Activated CD8-positive, alpha-beta T cell treated with anti-CD3 and anti-CD28 coated beads, Interleukin-2, amount 10 ng/mL, durations not matched to agents 7 days and 5 days (primary cell): ENCODE results near the gene CLN6. TPM values are rescaled to one million over a fixed set of nuclear protein-coding genes. Genes with fewer than 3 reads are reported as not detected.
"Not testable (repeated sequence)": the region's sequence is repeated elsewhere in the genome, so short reads cannot be mapped to it uniquely, and the experiment has no call there.

Experiments
- ATAC-seq: fragments of 150-1000 bp; cut with Tn5 transposase; one replicate; pipeline ENCODE4 v1.10.0; 2021; ENCODE audit warnings: moderate library complexity
- CTCF ChIA-PET: fragments of 350-600 bp; sonication (Branson Sonifier 250); formaldehyde crosslinking; loops from one replicate; lab custom pipeline; 2021; ENCODE audit warnings: antibody characterized with exemption; lab: Charles Lee
- POLR2A ChIA-PET: fragments of 350-600 bp; sonication (Branson Sonifier 250); formaldehyde crosslinking; loops from one replicate; lab custom pipeline; 2021; ENCODE audit warnings: antibody characterized with exemption; lab: Charles Lee
- DNase-seq: peaks from one replicate; pipeline ENCODE4 v3.0.0-alpha.2; 2020
- H3K27ac Mint-ChIP-seq: one replicate; pipeline ENCODE4 v1.8.0; 2021; ENCODE audit warnings: mild to moderate bottlenecking, mixed read lengths
- H3K27me3 Mint-ChIP-seq: one replicate; pipeline ENCODE4 v1.8.0; 2021; ENCODE audit warnings: low read depth, mixed read lengths
- H3K36me3 Mint-ChIP-seq: one replicate; pipeline ENCODE4 v1.8.0; 2021; ENCODE audit warnings: low read depth, mixed read lengths
- H3K4me1 Mint-ChIP-seq: one replicate; pipeline ENCODE4 v1.8.0; 2021; ENCODE audit warnings: low read depth, mixed read lengths
- H3K4me3 Mint-ChIP-seq: one replicate; pipeline ENCODE4 v1.8.0; 2021; ENCODE audit warnings: mild to moderate bottlenecking, mixed read lengths
- H3K9me3 Mint-ChIP-seq: one replicate; pipeline ENCODE4 v1.8.0; 2022; ENCODE audit warnings: mixed read lengths; ENCODE audit not compliant: insufficient read depth
- total RNA-seq, 2 experiments: library from RNA; stranded (reverse); gene quantifications; one replicate each; pipeline ENCODE4 v1.2.3, GENCODE V29; 2021

The CLN6 gene
- total RNA-seq, 2 experiments from 2014 or later = 64.5 to 69.7 TPM

DNA sequence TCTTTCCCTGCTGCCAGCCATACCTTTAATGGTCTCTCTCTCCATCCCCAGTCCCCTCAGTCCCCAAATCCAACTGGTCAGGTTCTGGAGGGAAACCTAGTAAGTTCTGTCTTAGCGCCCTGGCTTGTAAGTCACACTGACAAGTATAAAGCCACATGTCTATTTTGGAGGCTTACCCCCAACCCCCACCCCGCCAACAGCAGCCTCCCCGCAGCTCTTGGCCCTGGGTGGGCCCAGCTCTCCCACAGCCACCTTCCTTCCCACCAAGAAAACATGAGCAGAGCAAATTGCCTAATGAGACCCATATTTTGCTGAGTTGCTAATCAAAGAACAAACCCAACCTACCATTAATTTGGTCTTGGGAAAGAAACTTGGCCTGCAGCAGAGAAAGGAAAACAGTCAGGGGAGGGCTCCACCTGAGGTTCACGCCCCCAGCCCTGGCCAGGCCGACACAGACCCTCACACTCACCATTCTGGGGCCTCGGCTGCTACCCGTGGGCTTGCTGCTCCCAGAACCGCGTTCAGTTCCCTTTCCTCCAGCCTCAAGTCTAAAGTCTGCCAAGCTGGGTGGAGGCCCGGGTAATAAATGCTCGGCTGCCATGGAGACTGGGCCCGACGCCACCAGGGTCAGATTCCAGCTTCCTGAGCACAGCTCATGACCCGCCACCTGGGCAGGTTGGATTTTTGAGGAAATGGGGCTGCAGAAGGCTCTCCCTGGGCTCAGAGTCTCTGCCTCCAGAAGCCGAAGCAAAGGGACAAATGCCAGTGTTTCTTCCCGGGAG lies 24.6 kb downstream of the CLN6 start, which contains the start of gene CALML4:
Gene CALML4 (minus strand): TSS at position 557 of the 782 bp plus-strand sequence. CDS start 85 bp downstream, at position 472.
- no peak for DNase-seq
- CTCF ChIA-PET = interaction anchor here (1.1 kb wide), 1 partner anchor 11 kb away, joined by 3 read pairs; no protein-coding TSS in a partner anchor
- Mint-ChIP-seq H3K9me3 (no peaks in the 10 kb centered on the region), H3K4me3 (peak within 1 kb of the TSS; percentile 54), H3K4me1 (peaks cover 26% of the 10 kb centered on the region), H3K27ac (peak within 1 kb of the TSS; percentile 77), H3K36me3 (peaks cover 13% of the 10 kb centered on the region), H3K27me3 (no peaks in the 10 kb centered on the region)
- POLR2A ChIA-PET = no interaction called here
- ATAC-seq = no peak

DNA sequence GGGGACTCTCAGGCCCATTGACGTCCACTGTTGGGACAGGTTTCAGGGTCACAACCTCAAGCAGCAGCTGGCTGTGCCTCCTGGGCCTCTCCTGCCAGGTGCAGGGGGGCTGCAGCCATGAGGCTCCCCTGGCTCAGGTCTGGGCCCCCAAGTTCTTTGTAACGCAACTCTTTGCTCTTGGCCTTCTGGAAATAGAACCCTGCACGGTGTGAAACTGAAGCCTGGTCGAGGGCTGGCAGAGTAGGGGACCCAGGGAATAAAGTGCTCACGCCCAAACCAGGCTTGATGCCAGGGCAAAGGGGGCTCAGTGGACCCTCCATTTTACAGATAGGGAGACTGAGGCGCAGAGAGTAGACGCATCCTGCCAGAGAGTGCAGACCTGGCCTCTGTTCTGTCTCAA lies 25.2 kb downstream of the CLN6 start:
- peaks cover 20% of the 10 kb centered on the region for H3K4me1 Mint-ChIP-seq
- no peaks in the 10 kb centered on the region for H3K27me3 Mint-ChIP-seq
- no peak for ATAC-seq
- no peaks in the 10 kb centered on the region for H3K9me3 Mint-ChIP-seq
- DNase-seq = no peak
- ChIA-PET CTCF (interaction anchor here (1.1 kb wide), 1 partner anchor 10 kb away, joined by 3 read pairs; no protein-coding TSS in a partner anchor), POLR2A (no interaction called here)
- no peak overlapping the region for H3K4me3 Mint-ChIP-seq
- H3K36me3 Mint-ChIP-seq = peaks cover 13% of the 10 kb centered on the region
- H3K27ac Mint-ChIP-seq = no peak overlapping the region

DNA sequence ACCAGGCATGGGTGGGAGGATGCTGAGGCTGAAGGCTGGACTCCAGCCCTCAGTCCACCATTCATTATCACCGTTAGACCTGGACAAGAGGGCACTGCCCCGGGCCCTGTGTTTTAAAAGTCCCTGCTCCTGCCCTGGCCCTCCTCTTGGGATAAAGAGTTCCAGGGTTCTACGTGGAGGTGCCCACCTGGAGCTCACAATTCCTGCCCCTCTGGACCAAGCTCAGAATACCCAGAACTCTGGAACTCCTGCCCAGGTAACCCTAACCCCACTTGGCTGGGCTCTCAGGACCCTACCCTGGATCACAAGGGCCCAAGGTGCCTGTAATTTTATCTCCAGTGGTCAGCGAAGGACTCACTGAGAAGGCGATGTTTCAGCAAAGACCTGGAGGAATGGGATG lies 25.6 kb downstream of the CLN6 start:
- no peaks in the 10 kb centered on the region for H3K9me3 Mint-ChIP-seq
- CTCF ChIA-PET = no interaction called here
- H3K36me3 Mint-ChIP-seq = peaks cover 13% of the 10 kb centered on the region

DNA sequence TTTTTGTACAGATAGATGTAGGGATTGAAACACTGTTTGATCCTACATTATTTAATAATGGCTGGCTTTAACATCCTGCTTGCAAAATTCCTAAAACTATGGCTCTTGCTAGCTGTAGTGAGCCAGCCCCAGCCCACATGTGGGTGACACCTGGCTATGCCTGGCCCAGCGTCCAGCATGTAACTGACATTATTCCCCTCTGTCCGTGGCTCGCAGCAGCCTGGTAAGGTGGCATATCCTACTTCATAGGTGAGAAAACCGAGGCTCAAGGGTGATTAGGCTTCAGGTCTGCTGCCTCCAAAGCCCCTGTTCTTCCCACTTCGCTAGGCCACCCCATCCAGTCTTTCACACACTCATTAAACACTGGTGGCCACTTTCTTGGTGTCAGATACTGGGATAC lies 26.0 kb downstream of the CLN6 start:
- CTCF ChIA-PET = no interaction called here
- no peaks in the 10 kb centered on the region for H3K9me3 Mint-ChIP-seq
- no peak overlapping the region for H3K27ac Mint-ChIP-seq
- H3K4me3 Mint-ChIP-seq = no peak overlapping the region
- no peak for DNase-seq
- H3K36me3 Mint-ChIP-seq = peaks cover 13% of the 10 kb centered on the region
- H3K4me1 Mint-ChIP-seq = peaks cover 11% of the 10 kb centered on the region
- ATAC-seq = no peak
- POLR2A ChIA-PET = no interaction called here
- H3K27me3 Mint-ChIP-seq = no peaks in the 10 kb centered on the region

More for the DNA sequence above, 25.6 kb downstream of the CLN6 start:
- no peak for DNase-seq
- no peak overlapping the region for H3K4me3 Mint-ChIP-seq
- H3K27ac Mint-ChIP-seq = no peak overlapping the region
- POLR2A ChIA-PET = no interaction called here
- H3K27me3 Mint-ChIP-seq = no peaks in the 10 kb centered on the region
- peaks cover 16% of the 10 kb centered on the region for H3K4me1 Mint-ChIP-seq
- no peak for ATAC-seq

GRCh38 chr15:68202994-68203393 lies 26.5 kb downstream of the CLN6 start:
- POLR2A ChIA-PET, H3K4me3 Mint-ChIP-seq, ATAC-seq, H3K27me3 Mint-ChIP-seq, H3K9me3 Mint-ChIP-seq, H3K27ac Mint-ChIP-seq, H3K4me1 Mint-ChIP-seq, DNase-seq, CTCF ChIA-PET: not testable (repeated sequence)
- H3K36me3 Mint-ChIP-seq = peaks cover 13% of the 10 kb centered on the region

- Mint-ChIP-seq H3K36me3 (peaks cover 14% of the 10 kb centered on the region), H3K4me3 (no peak overlapping the region), H3K27me3 (no peaks in the 10 kb centered on the region), H3K27ac (peak overlapping the region; percentile 22), H3K4me1 (peaks cover 9% of the 10 kb centered on the region), H3K9me3 (no peaks in the 10 kb centered on the region)
- ChIA-PET POLR2A (no interaction called here), CTCF (interaction anchor here (1.3 kb wide), 1 partner anchor 8 kb away, joined by 3 read pairs; no protein-coding TSS in a partner anchor)
- DNase-seq (no peak), ATAC-seq (no peak)
Observed at GRCh38 chr15:68201879-68202261, 27.7 kb downstream of the CLN6 start.

DNA sequence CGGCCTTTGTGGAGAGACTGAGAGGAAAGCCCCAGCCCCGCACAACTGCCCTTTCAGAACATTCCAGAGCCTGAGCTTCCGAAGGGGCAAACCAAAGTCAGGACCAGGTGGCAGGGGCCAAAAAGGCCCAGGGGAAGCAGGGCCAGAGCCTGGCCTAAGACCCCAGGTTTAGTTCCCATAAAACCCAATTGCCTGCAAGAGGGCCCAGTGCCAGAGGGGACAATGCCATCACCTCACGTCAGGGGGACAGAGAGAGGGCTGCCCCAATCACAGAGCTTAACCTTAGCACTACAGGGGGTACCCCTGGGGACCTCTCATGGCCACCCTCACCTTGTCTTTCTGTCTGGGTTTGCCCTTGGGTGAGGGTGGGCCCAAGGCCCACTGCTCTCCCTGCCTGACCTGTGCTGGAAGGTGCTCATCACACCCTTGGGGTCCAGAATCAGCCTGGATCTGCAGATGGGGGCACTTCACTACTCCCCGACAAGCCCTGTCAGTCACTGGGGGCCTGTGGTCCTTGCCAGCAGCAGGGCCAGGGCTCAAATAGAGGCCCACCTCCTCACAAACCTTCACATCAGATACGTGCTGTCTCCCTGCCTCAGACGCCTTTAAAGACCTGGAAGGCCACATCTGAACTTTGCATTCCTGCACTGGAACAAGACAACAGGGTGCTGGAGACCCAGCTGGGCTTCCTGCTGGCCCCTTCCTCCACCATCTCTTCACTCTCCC lies 28.2 kb downstream of the CLN6 start:
- no peak overlapping the region for H3K4me3 Mint-ChIP-seq
- ChIA-PET POLR2A (no interaction called here), CTCF (interaction anchor here (1.3 kb wide), 1 partner anchor 9 kb away, joined by 3 read pairs; no protein-coding TSS in a partner anchor)
- ATAC-seq (no peak), DNase-seq (peak; percentile 13)
- H3K9me3 Mint-ChIP-seq = no peaks in the 10 kb centered on the region
- H3K27me3 Mint-ChIP-seq = no peaks in the 10 kb centered on the region
- peak overlapping the region; percentile 22 for H3K27ac Mint-ChIP-seq
- H3K4me1 Mint-ChIP-seq = peaks cover 7% of the 10 kb centered on the region
- H3K36me3 Mint-ChIP-seq = peaks cover 13% of the 10 kb centered on the region

GRCh38 chr15:68200016-68200861 lies 29.3 kb downstream of the CLN6 start:
- Mint-ChIP-seq H3K4me3 (no peak overlapping the region), H3K9me3 (no peaks in the 10 kb centered on the region), H3K4me1 (peaks cover 3% of the 10 kb centered on the region), H3K27me3 (no peaks in the 10 kb centered on the region), H3K27ac (no peak overlapping the region), H3K36me3 (peaks cover 10% of the 10 kb centered on the region)
- no peak for ATAC-seq
- ChIA-PET CTCF (no interaction called here), POLR2A (interaction anchor here (1.1 kb wide), 1 partner anchor 77 kb away, joined by 3 read pairs; the partner anchor contains the start of gene FEM1B)
- DNase-seq = no peak

DNA sequence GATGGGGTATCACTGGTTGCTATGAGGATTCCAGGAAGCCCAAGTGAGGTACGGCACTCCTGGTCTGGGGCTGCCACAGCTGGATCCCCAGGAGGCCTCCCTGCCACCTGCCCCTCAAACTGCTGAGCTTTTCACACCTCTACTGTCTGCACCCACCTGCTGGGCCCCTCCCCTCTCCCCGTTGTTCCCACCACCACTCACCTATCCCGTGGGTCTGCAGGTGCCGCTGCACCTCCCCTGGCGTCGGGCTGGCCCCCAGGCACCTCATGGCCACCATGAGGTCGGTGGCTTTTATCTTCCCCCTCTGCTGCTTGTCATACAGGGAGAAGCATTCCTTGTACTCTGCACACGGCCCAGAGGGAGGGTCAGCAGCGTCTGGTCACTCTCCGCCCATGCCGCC lies 30.2 kb downstream of the CLN6 start:
- ChIA-PET CTCF (no interaction called here), POLR2A (no interaction called here)
- no peaks in the 10 kb centered on the region for H3K9me3 Mint-ChIP-seq
- no peak for DNase-seq
- ATAC-seq = no peak
- no peaks in the 10 kb centered on the region for H3K27me3 Mint-ChIP-seq
- H3K27ac Mint-ChIP-seq = no peak overlapping the region
- no peaks in the 10 kb centered on the region for H3K4me1 Mint-ChIP-seq
- H3K4me3 Mint-ChIP-seq = no peak overlapping the region
- peaks cover 12% of the 10 kb centered on the region for H3K36me3 Mint-ChIP-seq

DNA sequence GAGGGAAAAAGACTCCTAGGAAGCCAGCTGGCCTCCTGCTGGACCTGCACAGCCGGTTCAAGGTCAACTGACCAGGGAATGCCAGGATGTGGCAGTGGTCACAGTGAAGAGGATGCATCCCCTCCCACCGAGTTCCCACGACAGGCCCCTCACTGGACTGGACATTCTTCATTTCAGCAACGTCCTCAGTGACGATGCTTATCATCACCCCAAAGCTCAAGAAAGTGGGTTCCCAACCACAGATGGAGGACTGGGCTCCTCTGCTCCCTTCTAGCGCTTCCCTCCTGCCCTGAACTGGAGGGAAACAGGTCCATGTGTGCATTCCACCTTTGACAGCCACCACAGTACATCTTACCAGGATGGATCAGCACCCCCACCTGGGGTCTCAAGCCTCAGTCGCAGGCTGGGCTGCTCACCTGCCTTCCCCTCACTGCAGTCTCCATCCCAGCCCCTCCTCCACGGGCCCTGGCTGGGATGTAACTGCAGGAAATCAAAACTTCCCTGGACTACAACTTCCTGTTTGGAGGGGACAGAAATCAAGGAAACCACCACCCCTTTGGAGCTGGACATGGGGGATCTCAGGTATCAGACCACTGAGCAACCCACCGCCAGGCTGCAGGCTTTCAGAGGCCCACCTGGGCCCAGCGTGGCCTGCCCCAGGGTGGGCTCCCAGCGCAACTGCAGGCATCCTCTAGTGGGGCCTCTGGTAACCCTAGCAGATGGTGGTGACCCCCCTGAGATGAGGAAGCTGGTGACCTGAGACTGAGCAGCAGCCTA lies 31.7 kb downstream of the CLN6 start:
- H3K9me3 Mint-ChIP-seq = no peaks in the 10 kb centered on the region
- no peaks in the 10 kb centered on the region for H3K4me1 Mint-ChIP-seq
- H3K27ac Mint-ChIP-seq = peak overlapping the region; percentile 55
- DNase-seq (no peak), ATAC-seq (no peak)
- H3K27me3 Mint-ChIP-seq = no peaks in the 10 kb centered on the region
- CTCF ChIA-PET = no interaction called here
- peaks cover 23% of the 10 kb centered on the region for H3K36me3 Mint-ChIP-seq
- POLR2A ChIA-PET = no interaction called here
- H3K4me3 Mint-ChIP-seq = no peak overlapping the region

GRCh38 chr15:68197170-68197492 lies 32.4 kb downstream of the CLN6 start:
- Mint-ChIP-seq H3K36me3 (peaks cover 28% of the 10 kb centered on the region), H3K27me3 (no peaks in the 10 kb centered on the region), H3K27ac (peak overlapping the region; percentile 55), H3K4me1 (no peaks in the 10 kb centered on the region), H3K9me3 (no peaks in the 10 kb centered on the region), H3K4me3 (no peak overlapping the region)
- DNase-seq = no peak
- POLR2A ChIA-PET = interaction anchor here (0.7 kb wide), 1 partner anchor 149 kb away, joined by 3 read pairs; no protein-coding TSS in a partner anchor
- CTCF ChIA-PET = no interaction called here
- ATAC-seq = no peak
